Lower lobe of right lung (tissue), 2 donors: Measurements from ENCODE around the gene SHISAL1. TPM values are rescaled to one million over a fixed set of nuclear protein-coding genes. Genes with fewer than 3 reads are reported as not detected.

ENCODE experiments used
- ATAC-seq, 2 donors: fragments of 200-7000 bp; cut with Tn5 transposase; one replicate each; pipeline ENCODE4 v1.9.1; 2020 to 2022; ENCODE audit warnings: mild to moderate bottlenecking in 2 of 2, moderate library complexity in 2 of 2
- DNase-seq: peaks from one replicate; pipeline ENCODE4 v3.0.0-alpha.2; 2020
- H3K27ac ChIP-seq: fragments of 200-600 bp; one replicate; pipeline ENCODE4 v1.8.0; 2022
- H3K27me3 ChIP-seq: fragments of 200-600 bp; one replicate; pipeline ENCODE4 v1.8.0; 2022; ENCODE audit warnings: low read depth
- H3K36me3 ChIP-seq: fragments of 200-600 bp; one replicate; pipeline ENCODE4 v1.8.0; 2022; ENCODE audit warnings: mild to moderate bottlenecking
- H3K4me1 ChIP-seq: fragments of 200-600 bp; one replicate; pipeline ENCODE4 v1.8.0; 2022
- H3K4me3 ChIP-seq: fragments of 200-600 bp; one replicate; pipeline ENCODE4 v1.8.0; 2022; ENCODE audit warnings: mild to moderate bottlenecking
- H3K9me3 ChIP-seq: fragments of 200-600 bp; one replicate; pipeline ENCODE4 v1.8.0; 2022
- CTCF ChIP-seq: fragments of 200-600 bp; IDR thresholded peaks from one replicate; pipeline ENCODE4 v1.8.0; 2022; ENCODE audit warnings: antibody characterized with exemption, mild to moderate bottlenecking
- intact Hi-C: fragments of 100-400 bp; cut with DNase I; formaldehyde crosslinking; loops from one replicate; pipeline ENCODE4 v1.11.0; 2022
- total RNA-seq: library from RNA; stranded (reverse); fragmentation: NEBNext Ultra II Directional; extraction: Animal tissue kit (Norgen Biotek cat#: 25700); gene quantifications from one replicate; pipeline ENCODE4 v1.2.1, GENCODE V29; 2021
- donor health status: DM: no; HTN: yes; CAD: no; lungs with severe emphysema.

The SHISAL1 gene
- total RNA-seq, 1 donor from 2014 or later: 0.32 TPM

GRCh38 chr22:44353041-44353440 lies 40.3 kb upstream of the SHISAL1 start:
- Histone ChIP-seq H3K9me3 (no peaks in the 10 kb centered on the region), H3K4me3 (no peak overlapping the region), H3K27me3 (peaks cover 10% of the 10 kb centered on the region), H3K4me1 (peaks cover 6% of the 10 kb centered on the region), H3K36me3 (no peaks in the 10 kb centered on the region), H3K27ac (no peak overlapping the region)
- intact Hi-C loops: no loop called here
- ATAC-seq (no peak), DNase-seq (peak; percentile 24)
- no peak for TF ChIP-seq CTCF

GRCh38 chr22:44352378-44353035 lies 39.8 kb upstream of the SHISAL1 start:
- peaks cover 2% of the 10 kb centered on the region for H3K4me1 ChIP-seq
- H3K36me3 ChIP-seq: no peaks in the 10 kb centered on the region
- peaks cover 12% of the 10 kb centered on the region for H3K27me3 ChIP-seq
- TF ChIP-seq CTCF: no peak
- no peak overlapping the region for H3K27ac ChIP-seq
- H3K4me3 ChIP-seq: no peak overlapping the region
- DNase-seq (peak; percentile 28), ATAC-seq (no peak)
- H3K9me3 ChIP-seq: no peaks in the 10 kb centered on the region
- intact Hi-C loops: no loop called here

GRCh38 chr22:44351685-44352377 lies 39.1 kb upstream of the SHISAL1 start:
- H3K27ac ChIP-seq: no peak overlapping the region
- intact Hi-C loops: no loop called here
- peaks cover 11% of the 10 kb centered on the region for H3K27me3 ChIP-seq
- DNase-seq (no peak), ATAC-seq (peak in 1 of 2 donors; percentile 16)
- H3K4me3 ChIP-seq: no peak overlapping the region
- no peaks in the 10 kb centered on the region for H3K36me3 ChIP-seq
- H3K9me3 ChIP-seq: no peaks in the 10 kb centered on the region
- no peaks in the 10 kb centered on the region for H3K4me1 ChIP-seq
- TF ChIP-seq CTCF: no peak

DNA sequence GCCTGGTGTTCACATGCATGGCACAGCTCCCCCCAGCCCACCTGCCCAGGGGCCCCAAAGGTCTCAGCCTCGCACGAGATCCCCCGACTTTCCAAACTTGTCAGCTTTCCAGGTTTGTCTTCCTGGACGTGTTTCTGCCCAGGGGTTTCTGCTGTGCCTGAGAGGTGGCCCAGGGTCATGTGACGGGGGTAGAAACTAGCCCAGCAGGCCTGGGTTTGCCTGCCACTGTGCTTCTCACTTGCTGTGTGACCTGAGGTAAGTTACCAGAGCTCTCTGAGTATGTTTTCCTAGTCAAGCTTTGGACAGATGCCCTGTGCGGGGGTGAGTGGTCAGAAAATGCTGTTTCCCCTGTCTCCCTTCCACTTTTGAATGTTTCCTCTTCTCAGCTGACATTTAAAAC lies 38.3 kb upstream of the SHISAL1 start:
- no peak for TF ChIP-seq CTCF
- DNase-seq: no peak
- H3K36me3 ChIP-seq: no peaks in the 10 kb centered on the region
- no peaks in the 10 kb centered on the region for H3K4me1 ChIP-seq
- H3K4me3 ChIP-seq: no peak overlapping the region
- no peak for ATAC-seq
- H3K9me3 ChIP-seq: no peaks in the 10 kb centered on the region
- H3K27me3 ChIP-seq: peaks cover 11% of the 10 kb centered on the region
- intact Hi-C loops: no loop called here
- no peak overlapping the region for H3K27ac ChIP-seq

GRCh38 chr22:44349594-44349993 lies 36.8 kb upstream of the SHISAL1 start:
- H3K27me3 ChIP-seq: peaks cover 11% of the 10 kb centered on the region
- H3K9me3 ChIP-seq: no peaks in the 10 kb centered on the region
- no peak for TF ChIP-seq CTCF
- no peaks in the 10 kb centered on the region for H3K36me3 ChIP-seq
- no peak overlapping the region for H3K27ac ChIP-seq
- intact Hi-C loops: no loop called here
- no peak overlapping the region for H3K4me3 ChIP-seq
- DNase-seq (no peak), ATAC-seq (no peak)
- H3K4me1 ChIP-seq: no peaks in the 10 kb centered on the region
